Breast epithelium (tissue), 3 donors: ENCODE data around the gene CLCN3.

ENCODE experiments used
- CTCF ChIP-seq, 3 donors: fragments of 450-650 bp; IDR thresholded peaks; one replicate each; pipeline ENCODE4 v1.5.1; 2016 to 2017; ENCODE audit warnings: antibody characterized with exemption in 3 of 3, mild to moderate bottlenecking in 3 of 3, moderate library complexity in 3 of 3
- POLR2A ChIP-seq: fragments of 450-650 bp; IDR thresholded peaks from one replicate; pipeline ENCODE4 v1.6.1; 2016; ENCODE audit warnings: antibody characterized with exemption, mild to moderate bottlenecking, moderate library complexity

GRCh38 chr4:169741569-169741968 lies 121.2 kb downstream of the CLCN3 start:
- TF ChIP-seq CTCF (IDR thresholded peaks at IDR 0.05) (no peak), POLR2A (no peak)
